Dermis microvascular lymphatic vessel endothelial cell (primary cell): ENCODE data around the gene ITGB4. TPM values are rescaled to one million over a fixed set of nuclear protein-coding genes. Genes with fewer than 3 reads are reported as not detected.
A peak's percentile ranks its signal among the peaks of the same experiment; 100 is the strongest.
"Not testable (repeated sequence)": the region's sequence is repeated elsewhere in the genome, so short reads cannot be mapped to it uniquely, and the experiment has no call there.

ENCODE experiments used
- DNase-seq, 2 donors: peaks; one replicate each; pipeline versions ENCODE4 v3.0.0 to v3.0.0-alpha.2; 2010; ENCODE audit warnings: low read depth in 2 of 2
- total RNA-seq: library from RNA; depleted of rRNA; stranded (reverse); fragments of >200 nt; gene quantifications from 2 replicates; pipeline ENCODE4 v1.2.1, GENCODE V29; 2014

ITGB4 gene
- total RNA-seq, 1 donor from 2014 or later = 37.6 TPM

DNA sequence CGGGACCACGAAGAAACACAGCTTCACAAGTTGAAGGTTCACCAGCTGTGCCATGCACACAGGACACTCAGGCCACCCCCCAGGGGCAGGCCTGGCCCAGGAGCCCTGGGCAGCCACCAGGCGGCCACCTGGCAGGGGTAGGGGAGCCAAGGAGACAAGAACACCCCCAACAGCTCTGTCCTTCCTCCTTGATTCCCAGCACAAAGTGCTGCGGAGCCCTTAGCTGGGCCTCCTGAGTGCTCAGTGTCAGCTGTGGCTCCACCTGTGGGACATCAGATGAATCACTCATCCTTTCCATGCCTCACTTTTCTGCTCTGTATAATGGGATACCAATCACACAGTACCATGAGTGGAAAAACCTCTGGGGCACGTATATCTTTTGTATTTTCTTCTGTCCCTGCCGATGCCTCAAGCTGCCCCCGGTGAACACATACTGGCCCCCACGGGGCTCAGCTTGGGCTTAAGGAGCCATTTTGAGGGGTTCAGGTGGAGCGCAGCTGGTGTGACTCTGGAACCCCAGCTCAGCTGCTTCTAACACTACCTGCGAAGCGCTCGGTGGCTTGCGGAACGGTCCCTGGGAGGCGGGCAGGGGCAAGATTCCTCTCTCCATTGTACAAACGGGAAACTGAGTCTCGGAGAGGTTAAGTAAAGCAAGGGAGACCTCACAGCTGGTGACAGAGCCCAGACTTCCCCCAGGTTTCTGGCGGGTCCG lies 31.7 kb downstream of the ITGB4 start:
- no peak for DNase-seq

DNA sequence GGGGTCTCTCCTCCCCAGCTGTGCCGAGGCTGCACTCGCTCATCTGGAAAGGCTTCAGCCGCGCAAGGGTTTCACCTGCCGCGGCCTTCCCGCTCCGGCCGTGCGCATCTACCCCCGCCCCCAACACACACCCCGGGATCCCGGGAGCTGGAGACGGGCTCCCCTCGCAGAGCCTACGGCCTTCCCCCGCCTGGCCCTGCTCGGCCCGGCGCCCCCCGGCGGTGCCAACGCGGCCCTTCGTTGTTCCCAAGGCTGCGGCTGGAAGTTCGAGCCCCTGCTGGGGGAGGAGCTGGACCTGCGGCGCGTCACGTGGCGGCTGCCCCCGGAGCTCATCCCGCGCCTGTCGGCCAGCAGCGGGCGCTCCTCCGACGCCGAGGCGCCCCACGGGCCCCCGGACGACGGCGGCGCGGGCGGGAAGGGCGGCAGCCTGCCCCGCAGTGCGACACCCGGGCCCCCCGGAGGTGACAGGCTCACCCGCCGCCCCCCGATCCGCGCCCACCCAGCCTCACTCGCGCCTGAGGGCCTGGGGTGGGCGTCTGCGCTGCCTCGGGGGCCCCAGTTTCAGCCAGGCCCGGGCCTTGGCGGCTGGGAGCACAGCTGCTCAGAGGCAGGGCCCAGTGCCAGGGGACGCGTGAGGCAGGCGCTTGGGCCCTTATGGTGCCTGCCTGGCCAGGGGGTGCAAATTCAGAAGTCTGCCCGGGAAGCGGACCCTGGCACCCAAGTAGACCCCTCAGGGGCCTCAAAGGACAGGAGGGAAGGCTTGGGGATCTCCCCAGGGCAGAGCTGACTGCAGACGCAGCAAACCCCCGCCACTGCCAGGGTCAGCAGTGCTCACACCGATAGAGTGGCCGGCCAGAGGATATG lies 32.5 kb downstream of the ITGB4 start:
- DNase-seq = peak in 1 of 2 donors; percentile 58

DNA sequence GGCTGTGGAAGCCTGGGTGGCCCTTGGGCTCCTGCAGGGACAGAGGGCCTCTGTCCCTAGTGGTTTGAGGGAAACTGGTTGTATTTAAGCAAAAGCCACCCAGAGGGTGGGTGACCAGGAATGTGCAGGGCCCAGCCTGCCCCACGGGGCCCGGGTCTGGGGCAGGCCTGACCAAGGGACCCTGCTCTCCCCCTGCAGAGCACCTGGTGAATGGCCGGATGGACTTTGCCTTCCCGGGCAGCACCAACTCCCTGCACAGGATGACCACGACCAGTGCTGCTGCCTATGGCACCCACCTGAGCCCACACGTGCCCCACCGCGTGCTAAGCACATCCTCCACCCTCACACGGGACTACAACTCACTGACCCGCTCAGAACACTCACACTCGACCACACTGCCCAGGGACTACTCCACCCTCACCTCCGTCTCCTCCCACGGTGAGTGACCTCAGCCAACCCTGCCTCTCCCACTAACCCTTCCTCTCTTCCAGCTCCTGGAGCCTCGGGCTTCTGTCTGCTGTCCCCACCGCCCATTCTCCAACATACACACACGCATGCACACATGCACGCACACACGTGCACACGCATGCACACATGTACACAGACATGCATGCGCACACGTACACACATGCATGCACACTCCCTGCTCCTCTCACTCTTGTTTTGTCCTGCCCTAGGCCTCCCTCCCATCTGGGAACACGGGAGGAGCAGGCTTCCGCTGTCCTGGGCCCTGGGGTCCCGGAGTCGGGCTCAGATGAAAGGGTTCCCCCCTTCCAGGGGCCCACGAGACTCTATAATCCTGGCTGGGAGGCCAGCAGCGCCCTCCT lies 33.3 kb downstream of the ITGB4 start:
- no peak for DNase-seq

GRCh38 chr17:75755205-75755901 lies 34.1 kb downstream of the ITGB4 start:
- DNase-seq = no peak

DNA sequence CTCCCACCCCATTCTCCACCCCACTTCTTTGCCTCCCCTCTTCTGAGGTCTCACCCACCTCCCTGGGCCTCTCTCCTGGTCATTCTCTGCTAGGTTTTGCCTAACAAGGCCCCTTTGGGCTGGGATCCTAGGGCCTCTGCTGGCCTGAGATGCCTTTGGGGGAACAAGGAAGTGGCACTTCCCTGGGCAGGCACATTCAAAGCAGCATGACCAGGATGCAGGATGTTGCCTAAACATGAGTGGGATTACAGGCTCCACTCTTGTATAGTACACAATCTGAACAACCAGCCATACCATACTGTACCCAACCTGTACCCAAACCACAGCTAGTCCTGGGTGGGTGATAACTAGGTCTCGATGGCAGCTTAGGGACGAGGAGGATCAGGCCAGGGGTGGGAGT lies 34.7 kb downstream of the ITGB4 start:
- DNase-seq = no peak

DNA sequence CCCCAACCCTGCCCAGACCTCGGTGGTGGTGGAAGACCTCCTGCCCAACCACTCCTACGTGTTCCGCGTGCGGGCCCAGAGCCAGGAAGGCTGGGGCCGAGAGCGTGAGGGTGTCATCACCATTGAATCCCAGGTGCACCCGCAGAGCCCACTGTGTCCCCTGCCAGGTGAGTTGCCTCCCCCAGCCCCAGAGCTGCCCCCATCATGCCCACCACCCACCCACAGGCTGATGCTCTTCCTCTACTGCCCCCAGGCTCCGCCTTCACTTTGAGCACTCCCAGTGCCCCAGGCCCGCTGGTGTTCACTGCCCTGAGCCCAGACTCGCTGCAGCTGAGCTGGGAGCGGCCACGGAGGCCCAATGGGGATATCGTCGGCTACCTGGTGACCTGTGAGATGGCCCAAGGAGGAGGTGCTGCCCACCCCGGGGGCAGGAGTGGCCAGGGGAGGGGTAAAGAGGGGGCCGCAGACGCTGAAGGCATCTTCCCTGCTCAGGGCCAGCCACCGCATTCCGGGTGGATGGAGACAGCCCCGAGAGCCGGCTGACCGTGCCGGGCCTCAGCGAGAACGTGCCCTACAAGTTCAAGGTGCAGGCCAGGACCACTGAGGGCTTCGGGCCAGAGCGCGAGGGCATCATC lies 35.3 kb downstream of the ITGB4 start:
- DNase-seq = no peak

DNA sequence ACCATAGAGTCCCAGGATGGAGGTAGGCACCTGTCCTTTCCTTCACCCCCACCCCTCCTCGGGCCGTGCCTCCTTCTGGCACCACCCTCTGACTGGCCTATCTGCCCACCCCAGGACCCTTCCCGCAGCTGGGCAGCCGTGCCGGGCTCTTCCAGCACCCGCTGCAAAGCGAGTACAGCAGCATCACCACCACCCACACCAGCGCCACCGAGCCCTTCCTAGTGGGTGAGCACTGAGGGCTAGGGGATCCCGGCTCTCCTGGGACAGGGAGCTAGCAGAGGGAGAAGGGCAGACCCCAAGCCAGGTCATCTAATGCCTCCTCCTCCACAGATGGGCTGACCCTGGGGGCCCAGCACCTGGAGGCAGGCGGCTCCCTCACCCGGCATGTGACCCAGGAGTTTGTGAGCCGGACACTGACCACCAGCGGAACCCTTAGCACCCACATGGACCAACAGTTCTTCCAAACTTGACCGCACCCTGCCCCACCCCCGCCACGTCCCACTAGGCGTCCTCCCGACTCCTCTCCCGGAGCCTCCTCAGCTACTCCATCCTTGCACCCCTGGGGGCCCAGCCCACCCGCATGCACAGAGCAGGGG lies 35.9 kb downstream of the ITGB4 start:
- DNase-seq = no peak

DNA sequence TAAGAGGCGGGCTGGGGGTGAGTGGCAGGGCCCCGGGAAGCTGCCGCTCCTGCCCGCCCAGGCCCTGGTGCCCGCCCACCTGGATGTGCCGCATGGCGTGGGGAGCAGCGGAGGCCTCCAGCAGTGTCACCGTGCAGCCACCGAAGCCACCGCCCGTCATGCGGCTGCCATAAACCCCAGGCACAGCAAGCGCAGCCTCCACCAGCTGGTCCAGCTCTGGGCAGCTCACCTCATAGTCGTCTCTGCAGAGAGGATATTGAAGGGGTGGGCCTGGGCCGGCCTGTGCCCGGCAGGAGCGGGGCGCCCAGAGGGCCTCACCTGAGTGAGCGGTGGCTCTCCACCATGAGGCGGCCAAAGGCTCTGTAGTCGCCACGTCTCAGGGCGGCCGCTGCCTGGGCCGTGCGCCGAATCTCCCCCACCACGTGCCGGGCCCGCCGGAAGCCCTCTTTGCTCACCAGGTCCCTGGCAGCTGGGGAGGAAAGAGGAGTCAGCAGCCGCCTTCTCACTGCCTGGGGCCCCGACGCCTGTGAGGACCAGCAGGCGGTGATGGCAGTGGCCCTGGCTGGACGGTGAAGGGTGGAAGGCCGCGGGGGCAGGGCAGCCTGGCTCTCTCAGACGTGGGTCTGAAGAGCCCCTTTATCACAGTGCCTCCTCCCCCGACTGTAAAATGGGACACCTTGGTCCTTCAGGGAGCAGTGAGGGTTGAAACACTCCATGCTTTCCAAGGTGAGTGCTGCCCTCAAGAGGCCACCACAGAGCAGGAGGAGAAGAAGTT lies 37.1 kb downstream of the ITGB4 start:
- DNase-seq = no peak

GRCh38 chr17:75759457-75759856 lies 38.2 kb downstream of the ITGB4 start:
- DNase-seq = no peak

DNA sequence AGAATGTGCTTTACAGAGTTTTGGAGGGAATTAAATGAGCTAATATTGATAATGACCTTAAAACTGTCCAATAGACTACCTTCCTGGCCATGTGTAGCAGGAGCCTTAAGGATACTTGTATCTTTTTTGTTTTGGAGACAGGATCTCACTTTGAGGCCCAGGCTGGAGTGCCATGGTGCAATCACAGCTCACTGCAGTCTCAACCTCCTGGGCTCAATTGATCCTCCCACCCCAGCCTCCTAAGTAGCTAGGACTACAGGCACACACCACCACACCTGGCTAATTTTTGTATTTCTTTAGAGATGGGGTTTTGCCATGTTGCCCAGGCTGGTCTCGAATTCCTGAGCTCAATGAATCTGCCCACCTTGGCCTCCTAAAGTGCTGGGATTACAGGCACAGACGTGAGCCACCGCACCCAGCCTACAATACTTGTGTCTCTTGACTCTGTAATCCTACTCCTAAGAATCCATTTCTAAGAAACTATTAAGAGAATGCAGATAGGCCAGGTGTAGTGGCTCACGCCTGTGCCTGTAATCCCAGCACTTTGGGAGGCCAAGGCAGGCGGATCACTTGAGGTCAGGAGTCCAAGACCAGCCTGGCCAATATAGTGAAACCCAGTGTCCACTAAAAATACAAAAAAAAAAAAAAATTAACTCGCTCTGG lies 38.9 kb downstream of the ITGB4 start:
- not testable (repeated sequence) for DNase-seq

DNA sequence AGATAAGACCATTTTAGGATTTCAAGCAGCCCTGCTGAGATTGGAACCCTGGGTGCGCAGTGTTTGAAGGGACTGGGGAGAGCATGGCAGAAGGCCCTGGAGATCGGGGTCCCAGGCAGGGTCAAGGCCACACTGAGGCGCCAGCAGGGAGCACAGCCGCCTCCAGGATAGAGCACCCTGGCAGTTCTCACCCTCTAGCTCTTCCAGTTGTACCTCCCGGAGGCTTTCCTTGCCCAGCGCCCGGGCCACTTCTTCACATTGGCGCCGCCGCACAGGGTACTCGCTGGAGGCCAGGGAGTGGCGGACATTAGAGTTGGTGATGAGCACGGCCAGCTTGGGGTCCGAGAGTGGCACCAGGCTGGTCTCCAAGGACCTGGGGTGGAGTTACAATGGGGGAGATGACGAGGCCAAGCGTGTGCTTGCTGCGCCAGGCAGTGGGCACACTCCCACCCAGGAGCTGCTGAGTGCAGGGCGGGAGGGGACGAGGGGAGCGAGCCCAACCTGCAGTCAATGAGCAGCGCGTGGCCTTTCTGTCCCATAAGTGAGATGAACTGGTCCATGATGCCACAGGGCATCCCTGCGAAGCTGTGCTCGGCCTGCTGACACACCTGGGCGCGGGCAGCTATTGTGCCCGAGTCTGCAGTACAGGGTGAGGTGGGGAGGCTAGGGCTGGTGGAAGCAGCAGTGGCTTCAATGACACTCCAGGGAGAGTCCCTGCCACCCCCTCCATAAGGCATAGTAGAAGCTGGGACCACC lies 41.4 kb downstream of the ITGB4 start:
- no peak for DNase-seq

DNA sequence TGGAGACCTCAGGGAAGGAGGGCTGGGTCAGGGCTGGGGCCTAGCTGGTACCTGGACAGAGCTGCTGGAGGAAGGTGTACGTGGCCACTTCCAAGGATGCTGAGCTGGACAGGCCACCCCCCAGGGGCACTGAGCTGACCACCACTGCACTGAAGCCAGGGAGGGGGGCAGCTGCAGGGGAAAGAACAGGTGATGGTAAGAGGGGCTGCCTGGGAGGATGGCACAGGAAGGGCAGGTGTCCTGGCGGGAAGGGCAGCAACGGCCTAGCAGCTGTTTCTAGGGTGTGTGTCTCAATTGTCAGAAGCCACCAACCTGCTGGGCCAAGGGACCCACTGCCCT lies 42.0 kb downstream of the ITGB4 start:
- no peak for DNase-seq

GRCh38 chr17:75763613-75764416 lies 42.6 kb downstream of the ITGB4 start:
- DNase-seq = no peak

- no peak for DNase-seq
Observed at GRCh38 chr17:75764417-75764710, 43.1 kb downstream of the ITGB4 start.

GRCh38 chr17:75764711-75765421 lies 43.6 kb downstream of the ITGB4 start, which contains the start of gene GALK1:
TSS of gene GALK1 (minus strand) at chr17:75765192. CDS start at chr17:75765136, 56 bp downstream.
- peak in 1 of 2 donors; percentile 68 for DNase-seq

- no peak for DNase-seq
Observed at GRCh38 chr17:75765981-75766380, 44.7 kb downstream of the ITGB4 start.

DNA sequence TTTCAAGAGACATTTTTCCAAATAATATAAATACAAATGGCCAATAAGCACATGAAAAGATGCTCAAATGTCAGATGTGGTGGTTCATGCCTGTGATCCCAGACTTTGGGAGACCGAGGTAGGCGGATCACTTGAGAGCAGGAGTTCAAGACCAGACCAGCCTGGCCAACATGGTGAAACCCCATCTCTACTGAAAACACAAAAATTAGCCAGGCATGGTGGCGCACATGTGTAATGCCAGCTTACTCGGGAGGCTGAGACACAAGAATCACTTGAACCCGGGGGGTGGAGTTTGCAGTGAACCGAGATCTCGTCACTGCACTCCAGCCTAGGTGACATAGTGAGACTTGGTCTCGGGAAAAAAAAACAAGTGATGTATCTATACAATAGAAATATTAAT lies 46.6 kb downstream of the ITGB4 start:
- DNase-seq = no peak
